PC-9 (cell line): Measurements from ENCODE around the gene MAVS.

Experiments
- EZH2 ChIP-seq: fragments of 200-600 bp; sonication (generic); IDR thresholded peaks from 2 replicates; pipeline ENCODE4 v1.8.0; 2017; ENCODE audit warnings: antibody characterized with exemption, low read depth
- TF ChIP-seq, protein P1 (sequence below): fragments of 200-600 bp; sonication (generic); conservative IDR thresholded peaks from 2 replicates; pipeline ENCODE4 v1.6.1; 2017; ENCODE audit warnings: mixed run types, antibody characterized with exemption, mild to moderate bottlenecking, moderate library complexity

DNA sequence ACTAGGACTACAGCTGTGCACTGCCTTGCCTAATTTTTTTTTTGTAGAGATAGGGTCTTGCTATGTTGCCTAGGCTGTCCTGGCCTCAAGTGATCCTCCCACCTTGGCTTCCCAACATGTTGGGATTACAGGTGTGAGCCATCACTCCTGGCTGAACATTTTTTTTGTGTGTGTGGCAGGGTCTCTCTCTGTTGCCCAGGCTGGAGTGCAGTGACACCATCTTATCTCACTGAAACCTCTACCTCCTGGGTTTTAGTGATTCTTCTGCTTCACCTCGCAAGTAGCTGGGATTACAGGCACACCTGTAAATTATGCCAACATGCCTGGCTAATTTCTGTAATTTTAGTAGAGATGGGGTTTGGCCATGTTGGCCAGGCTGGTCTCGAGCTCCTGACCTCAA, 67.8 kb downstream of the MAVS start:
- TF ChIP-seq EZH2 = no peak
- TF ChIP-seq, protein P1, sequence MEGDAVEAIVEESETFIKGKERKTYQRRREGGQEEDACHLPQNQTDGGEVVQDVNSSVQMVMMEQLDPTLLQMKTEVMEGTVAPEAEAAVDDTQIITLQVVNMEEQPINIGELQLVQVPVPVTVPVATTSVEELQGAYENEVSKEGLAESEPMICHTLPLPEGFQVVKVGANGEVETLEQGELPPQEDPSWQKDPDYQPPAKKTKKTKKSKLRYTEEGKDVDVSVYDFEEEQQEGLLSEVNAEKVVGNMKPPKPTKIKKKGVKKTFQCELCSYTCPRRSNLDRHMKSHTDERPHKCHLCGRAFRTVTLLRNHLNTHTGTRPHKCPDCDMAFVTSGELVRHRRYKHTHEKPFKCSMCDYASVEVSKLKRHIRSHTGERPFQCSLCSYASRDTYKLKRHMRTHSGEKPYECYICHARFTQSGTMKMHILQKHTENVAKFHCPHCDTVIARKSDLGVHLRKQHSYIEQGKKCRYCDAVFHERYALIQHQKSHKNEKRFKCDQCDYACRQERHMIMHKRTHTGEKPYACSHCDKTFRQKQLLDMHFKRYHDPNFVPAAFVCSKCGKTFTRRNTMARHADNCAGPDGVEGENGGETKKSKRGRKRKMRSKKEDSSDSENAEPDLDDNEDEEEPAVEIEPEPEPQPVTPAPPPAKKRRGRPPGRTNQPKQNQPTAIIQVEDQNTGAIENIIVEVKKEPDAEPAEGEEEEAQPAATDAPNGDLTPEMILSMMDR = no peak
